BJ (cell line): ENCODE results near the gene PRL. TPM values are rescaled to one million over a fixed set of nuclear protein-coding genes. Genes with fewer than 3 reads are reported as not detected.

ENCODE experiments used
- CTCF ChIA-PET: fragments of 350-600 bp; formaldehyde crosslinking; extraction: SDS; loops from one replicate; lab custom pipeline; 2021; ENCODE audit warnings: antibody characterized with exemption, inconsistent platforms; lab: Yijun Ruan, JAX
- POLR2A ChIA-PET: fragments of 300-600 bp; sonication (Branson Sonifier 250); formaldehyde crosslinking; extraction: SDS; loops from one replicate; lab custom pipeline; 2021; ENCODE audit warnings: antibody characterized with exemption; lab: Charles Lee
- DNase-seq: peaks from one replicate; pipeline ENCODE4 v3.0.0-alpha.2; 2011; ENCODE audit warnings: low read depth
- H3K27me3 ChIP-seq: 2 replicates; pipeline ENCODE4 v1.6.0; 2011; ENCODE audit warnings: low read length; ENCODE audit not compliant: control insufficient read depth, insufficient read depth
- H3K36me3 ChIP-seq: 2 replicates; pipeline ENCODE4 v1.5.1; 2011; ENCODE audit warnings: low read length; ENCODE audit not compliant: control insufficient read depth, insufficient read depth
- H3K4me3 ChIP-seq: 2 replicates; pipeline ENCODE4 v1.5.1; 2011; ENCODE audit warnings: low read depth, mild to moderate bottlenecking, control low read depth, low read length
- CTCF ChIP-seq: IDR thresholded peaks from 2 replicates; pipeline ENCODE4 v1.5.1; 2011; ENCODE audit warnings: low read depth, mild to moderate bottlenecking, control low read depth, inconsistent platforms, low read length, moderate library complexity; ENCODE audit not compliant: insufficient read depth
- polyA plus RNA-seq: library from polyadenylated mRNA; depleted of rRNA; stranded (reverse); fragments of >200 nt; gene quantifications from 2 replicates; pipeline ENCODE4 v1.2.3, GENCODE V29; 2011

PRL gene
- polyA plus RNA-seq, 1 experiment = not detected

GRCh38 chr6:22263748-22264147 lies 33.1 kb downstream of the PRL start:
- Histone ChIP-seq H3K36me3 (no peaks in the 10 kb centered on the region), H3K27me3 (no peaks in the 10 kb centered on the region), H3K4me3 (no peak overlapping the region)
- ChIA-PET CTCF (no interaction called here), POLR2A (no interaction called here)
- no peak for DNase-seq
- no peak for TF ChIP-seq CTCF

GRCh38 chr6:22254886-22255285 lies 42.0 kb downstream of the PRL start:
- Histone ChIP-seq H3K36me3 (no peaks in the 10 kb centered on the region), H3K4me3 (no peak overlapping the region), H3K27me3 (no peaks in the 10 kb centered on the region; the same call in 1 of the 2 replicates)
- no peak for TF ChIP-seq CTCF
- DNase-seq = no peak
- ChIA-PET POLR2A (no interaction called here), CTCF (no interaction called here)

GRCh38 chr6:22253955-22254655 lies 42.7 kb downstream of the PRL start:
- no peak for TF ChIP-seq CTCF
- no peaks in the 10 kb centered on the region; the same call in 1 of the 2 replicates for H3K27me3 ChIP-seq
- ChIA-PET CTCF (interaction anchor here (0.5 kb wide), 1 partner anchor 481 kb away, joined by 3 read pairs; no protein-coding TSS in a partner anchor), POLR2A (no interaction called here)
- no peak overlapping the region for H3K4me3 ChIP-seq
- DNase-seq = no peak
- H3K36me3 ChIP-seq = no peaks in the 10 kb centered on the region

GRCh38 chr6:22251348-22251747 lies 45.5 kb downstream of the PRL start:
- CTCF ChIA-PET = no interaction called here

GRCh38 chr6:22250486-22250885 lies 46.4 kb downstream of the PRL start:
- no peak overlapping the region for H3K4me3 ChIP-seq
- ChIA-PET POLR2A (no interaction called here), CTCF (no interaction called here)
- no peak for TF ChIP-seq CTCF
- DNase-seq = no peak
- no peaks in the 10 kb centered on the region for H3K27me3 ChIP-seq
- H3K36me3 ChIP-seq = no peaks in the 10 kb centered on the region

More at GRCh38 chr6:22251348-22251747, 45.5 kb downstream of the PRL start:
- no peak overlapping the region for H3K4me3 ChIP-seq
- peak; percentile 59 for DNase-seq
- TF ChIP-seq CTCF = no peak
- POLR2A ChIA-PET = interaction anchor here (0.6 kb wide), 1 partner anchor 12 kb away, joined by 3 read pairs; no protein-coding TSS in a partner anchor
- H3K36me3 ChIP-seq = no peaks in the 10 kb centered on the region
- no peaks in the 10 kb centered on the region for H3K27me3 ChIP-seq
